Caki2 (cell line): ENCODE results near the gene ZNF747. TPM values are rescaled to one million over a fixed set of nuclear protein-coding genes. Genes with fewer than 3 reads are reported as not detected.
"Not testable (repeated sequence)": the region's sequence is repeated elsewhere in the genome, so short reads cannot be mapped to it uniquely, and the experiment has no call there.

ENCODE experiments used
- DNase-seq: peaks from one replicate; pipeline ENCODE4 v3.0.0-alpha.2; 2015; ENCODE audit warnings: low read depth
- in situ Hi-C: cut with HindIII; loops from 2 replicates; pipeline ENCODE4 v1.10.0; 2016; ENCODE audit warnings: low sequenced_read_pairs, low pct_unique_long_range_greater_than_20kb, mixed read lengths
- total RNA-seq: library from RNA; depleted of rRNA; stranded (reverse); fragments of >200 nt; shearing (Covaris generic); gene quantifications from 2 replicates; pipeline ENCODE4 v1.2.3, GENCODE V29; 2014; ENCODE audit warnings: low replicate concordance

Gene ZNF747
- total RNA-seq, 1 experiment from 2014 or later: 29.1 TPM

GRCh38 chr16:30523768-30524574 is 10.7 kb downstream of the ZNF747 start:
- in situ Hi-C loops: no loop called here
- DNase-seq: no peak

GRCh38 chr16:30522702-30523463 is 11.8 kb downstream of the ZNF747 start:
- in situ Hi-C loops, DNase-seq: not testable (repeated sequence)

GRCh38 chr16:30521873-30522641 is 12.6 kb downstream of the ZNF747 start:
- in situ Hi-C loops: no loop called here
- DNase-seq: peak; percentile 98

- in situ Hi-C loops: no loop called here
- DNase-seq: no peak
These were observed 13.2 kb downstream of the ZNF747 start for GRCh38 chr16:30521476-30521872.

- in situ Hi-C loops: loop anchor here (10.0 kb wide), 1 partner anchor 75 kb away; the partner anchor contains the start of gene SEPHS2
- no peak for DNase-seq
These were observed 15.3 kb downstream of the ZNF747 start for GRCh38 chr16:30519120-30520049.

GRCh38 chr16:30518552-30518951 is 16.1 kb downstream of the ZNF747 start:
- DNase-seq: no peak
- in situ Hi-C loops: loop anchor here (10.0 kb wide), 1 partner anchor 74 kb away; the partner anchor contains the start of gene SEPHS2

GRCh38 chr16:30515275-30515674 is 19.4 kb downstream of the ZNF747 start:
- in situ Hi-C loops: loop anchor here (10.0 kb wide), 1 partner anchor 70 kb away; the partner anchor contains the start of gene SEPHS2
- DNase-seq: no peak

GRCh38 chr16:30511509-30511908 is 23.1 kb downstream of the ZNF747 start:
- in situ Hi-C loops: loop anchor here (10.0 kb wide), 1 partner anchor 67 kb away; the partner anchor contains the start of gene SEPHS2
- DNase-seq: no peak

GRCh38 chr16:30510376-30510938 is 24.2 kb downstream of the ZNF747 start:
- in situ Hi-C loops: loop anchor here (10.0 kb wide), 1 partner anchor 66 kb away; the partner anchor contains the start of gene SEPHS2
- DNase-seq: no peak

GRCh38 chr16:30509081-30509765 is 25.4 kb downstream of the ZNF747 start:
- DNase-seq: no peak
- in situ Hi-C loops: no loop called here

- in situ Hi-C loops: no loop called here
- DNase-seq: no peak
These were observed 31.0 kb downstream of the ZNF747 start for GRCh38 chr16:30503403-30504296.

- DNase-seq: no peak
- in situ Hi-C loops: no loop called here
These were observed 35.4 kb downstream of the ZNF747 start for GRCh38 chr16:30499284-30499683.

GRCh38 chr16:30494709-30495108 is 39.9 kb downstream of the ZNF747 start:
- no peak for DNase-seq
- in situ Hi-C loops: no loop called here

GRCh38 chr16:30493941-30494488 is 40.6 kb downstream of the ZNF747 start:
- in situ Hi-C loops: no loop called here
- DNase-seq: no peak

- in situ Hi-C loops: no loop called here
- DNase-seq: peak; percentile 67
These were observed 42.8 kb downstream of the ZNF747 start for GRCh38 chr16:30491744-30492308.
